Measurements from ENCODE around the gene A1BG. TPM values are rescaled to one million over a fixed set of nuclear protein-coding genes. Genes with fewer than 3 reads are reported as not detected.

Gene A1BG
- total and polyA plus RNA-seq, 2 of the 13 experiments (the other 11 are each of a cell fraction or from before 2014, with no cell fraction given), result 14.7 to 41.4 TPM

DNA sequence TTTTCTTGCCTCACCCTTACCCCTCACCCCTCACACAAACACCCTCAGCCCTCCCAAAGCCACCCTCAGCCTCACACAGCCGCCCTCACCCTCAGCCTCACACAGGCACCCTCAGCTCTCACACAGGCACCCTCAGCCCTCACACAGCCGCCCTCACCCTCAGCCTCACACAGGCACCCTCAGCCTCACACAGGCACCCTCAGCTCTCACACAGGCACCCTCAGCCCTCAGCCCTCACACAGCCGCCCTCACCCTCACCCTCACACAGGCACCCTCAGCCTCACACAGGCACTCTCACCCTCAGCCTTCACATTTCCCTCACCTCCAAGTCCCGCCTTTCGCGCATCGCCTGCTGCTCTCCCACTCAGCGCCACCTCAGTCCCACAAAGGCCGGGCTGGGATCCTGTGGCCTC is 26.8 kb downstream of the A1BG start (continued):
- TF ChIP-seq CCDC6 (CRISPR knock-in tag; IDR thresholded peaks at IDR 0.05), result no peak
- no peak for TF ChIP-seq ZNF496 (CRISPR knock-in tag; IDR thresholded peaks at IDR 0.05; ENCODE audit: insufficient replicate concordance)
- TF ChIP-seq, protein P1, sequence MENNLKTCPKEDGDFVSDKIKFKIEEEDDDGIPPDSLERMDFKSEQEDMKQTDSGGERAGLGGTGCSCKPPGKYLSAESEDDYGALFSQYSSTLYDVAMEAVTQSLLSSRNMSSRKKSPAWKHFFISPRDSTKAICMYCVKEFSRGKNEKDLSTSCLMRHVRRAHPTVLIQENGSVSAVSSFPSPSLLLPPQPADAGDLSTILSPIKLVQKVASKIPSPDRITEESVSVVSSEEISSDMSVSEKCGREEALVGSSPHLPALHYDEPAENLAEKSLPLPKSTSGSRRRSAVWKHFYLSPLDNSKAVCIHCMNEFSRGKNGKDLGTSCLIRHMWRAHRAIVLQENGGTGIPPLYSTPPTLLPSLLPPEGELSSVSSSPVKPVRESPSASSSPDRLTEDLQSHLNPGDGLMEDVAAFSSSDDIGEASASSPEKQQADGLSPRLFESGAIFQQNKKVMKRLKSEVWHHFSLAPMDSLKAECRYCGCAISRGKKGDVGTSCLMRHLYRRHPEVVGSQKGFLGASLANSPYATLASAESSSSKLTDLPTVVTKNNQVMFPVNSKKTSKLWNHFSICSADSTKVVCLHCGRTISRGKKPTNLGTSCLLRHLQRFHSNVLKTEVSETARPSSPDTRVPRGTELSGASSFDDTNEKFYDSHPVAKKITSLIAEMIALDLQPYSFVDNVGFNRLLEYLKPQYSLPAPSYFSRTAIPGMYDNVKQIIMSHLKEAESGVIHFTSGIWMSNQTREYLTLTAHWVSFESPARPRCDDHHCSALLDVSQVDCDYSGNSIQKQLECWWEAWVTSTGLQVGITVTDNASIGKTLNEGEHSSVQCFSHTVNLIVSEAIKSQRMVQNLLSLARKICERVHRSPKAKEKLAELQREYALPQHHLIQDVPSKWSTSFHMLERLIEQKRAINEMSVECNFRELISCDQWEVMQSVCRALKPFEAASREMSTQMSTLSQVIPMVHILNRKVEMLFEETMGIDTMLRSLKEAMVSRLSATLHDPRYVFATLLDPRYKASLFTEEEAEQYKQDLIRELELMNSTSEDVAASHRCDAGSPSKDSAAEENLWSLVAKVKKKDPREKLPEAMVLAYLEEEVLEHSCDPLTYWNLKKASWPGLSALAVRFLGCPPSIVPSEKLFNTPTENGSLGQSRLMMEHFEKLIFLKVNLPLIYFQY (CRISPR knock-in tag; IDR thresholded peaks at IDR 0.05; ENCODE audit: borderline replicate concordance), result no peak
- no peak for TF ChIP-seq IKZF4 (CRISPR knock-in tag; IDR thresholded peaks at IDR 0.05; ENCODE audit: borderline replicate concordance, low read depth, not compliant biosample characterization)
- TF ChIP-seq BRCA1 (CRISPR knock-in tag; IDR thresholded peaks at IDR 0.05), result 0 out of 2 replicates have a peak, but pooled peaks have one; percentile 59
- TF ChIP-seq, protein P2, sequence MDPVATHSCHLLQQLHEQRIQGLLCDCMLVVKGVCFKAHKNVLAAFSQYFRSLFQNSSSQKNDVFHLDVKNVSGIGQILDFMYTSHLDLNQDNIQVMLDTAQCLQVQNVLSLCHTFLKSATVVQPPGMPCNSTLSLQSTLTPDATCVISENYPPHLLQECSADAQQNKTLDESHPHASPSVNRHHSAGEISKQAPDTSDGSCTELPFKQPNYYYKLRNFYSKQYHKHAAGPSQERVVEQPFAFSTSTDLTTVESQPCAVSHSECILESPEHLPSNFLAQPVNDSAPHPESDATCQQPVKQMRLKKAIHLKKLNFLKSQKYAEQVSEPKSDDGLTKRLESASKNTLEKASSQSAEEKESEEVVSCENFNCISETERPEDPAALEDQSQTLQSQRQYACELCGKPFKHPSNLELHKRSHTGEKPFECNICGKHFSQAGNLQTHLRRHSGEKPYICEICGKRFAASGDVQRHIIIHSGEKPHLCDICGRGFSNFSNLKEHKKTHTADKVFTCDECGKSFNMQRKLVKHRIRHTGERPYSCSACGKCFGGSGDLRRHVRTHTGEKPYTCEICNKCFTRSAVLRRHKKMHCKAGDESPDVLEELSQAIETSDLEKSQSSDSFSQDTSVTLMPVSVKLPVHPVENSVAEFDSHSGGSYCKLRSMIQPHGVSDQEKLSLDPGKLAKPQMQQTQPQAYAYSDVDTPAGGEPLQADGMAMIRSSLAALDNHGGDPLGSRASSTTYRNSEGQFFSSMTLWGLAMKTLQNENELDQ (CRISPR knock-in tag; IDR thresholded peaks at IDR 0.05; ENCODE audit: borderline replicate concordance), result no peak
- TF ChIP-seq, protein P3, sequence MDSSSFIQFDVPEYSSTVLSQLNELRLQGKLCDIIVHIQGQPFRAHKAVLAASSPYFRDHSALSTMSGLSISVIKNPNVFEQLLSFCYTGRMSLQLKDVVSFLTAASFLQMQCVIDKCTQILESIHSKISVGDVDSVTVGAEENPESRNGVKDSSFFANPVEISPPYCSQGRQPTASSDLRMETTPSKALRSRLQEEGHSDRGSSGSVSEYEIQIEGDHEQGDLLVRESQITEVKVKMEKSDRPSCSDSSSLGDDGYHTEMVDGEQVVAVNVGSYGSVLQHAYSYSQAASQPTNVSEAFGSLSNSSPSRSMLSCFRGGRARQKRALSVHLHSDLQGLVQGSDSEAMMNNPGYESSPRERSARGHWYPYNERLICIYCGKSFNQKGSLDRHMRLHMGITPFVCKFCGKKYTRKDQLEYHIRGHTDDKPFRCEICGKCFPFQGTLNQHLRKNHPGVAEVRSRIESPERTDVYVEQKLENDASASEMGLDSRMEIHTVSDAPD (CRISPR knock-in tag; IDR thresholded peaks at IDR 0.05), result 0 out of 2 replicates have a peak, but pooled peaks have one; percentile 36
- TF ChIP-seq SMYD3 (CRISPR knock-in tag; IDR thresholded peaks at IDR 0.05), result peak; percentile 62; the same call in 1 of the 2 replicates
- TF ChIP-seq ZNF430 (CRISPR knock-in tag; IDR thresholded peaks at IDR 0.05), result no peak
- TF ChIP-seq PLRG1 (conservative IDR thresholded peaks at IDR 0.05), result no peak
- TF ChIP-seq, protein P4, sequence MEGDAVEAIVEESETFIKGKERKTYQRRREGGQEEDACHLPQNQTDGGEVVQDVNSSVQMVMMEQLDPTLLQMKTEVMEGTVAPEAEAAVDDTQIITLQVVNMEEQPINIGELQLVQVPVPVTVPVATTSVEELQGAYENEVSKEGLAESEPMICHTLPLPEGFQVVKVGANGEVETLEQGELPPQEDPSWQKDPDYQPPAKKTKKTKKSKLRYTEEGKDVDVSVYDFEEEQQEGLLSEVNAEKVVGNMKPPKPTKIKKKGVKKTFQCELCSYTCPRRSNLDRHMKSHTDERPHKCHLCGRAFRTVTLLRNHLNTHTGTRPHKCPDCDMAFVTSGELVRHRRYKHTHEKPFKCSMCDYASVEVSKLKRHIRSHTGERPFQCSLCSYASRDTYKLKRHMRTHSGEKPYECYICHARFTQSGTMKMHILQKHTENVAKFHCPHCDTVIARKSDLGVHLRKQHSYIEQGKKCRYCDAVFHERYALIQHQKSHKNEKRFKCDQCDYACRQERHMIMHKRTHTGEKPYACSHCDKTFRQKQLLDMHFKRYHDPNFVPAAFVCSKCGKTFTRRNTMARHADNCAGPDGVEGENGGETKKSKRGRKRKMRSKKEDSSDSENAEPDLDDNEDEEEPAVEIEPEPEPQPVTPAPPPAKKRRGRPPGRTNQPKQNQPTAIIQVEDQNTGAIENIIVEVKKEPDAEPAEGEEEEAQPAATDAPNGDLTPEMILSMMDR (CRISPR knock-in tag; IDR thresholded peaks at IDR 0.05), result peak; percentile 28; the same call in 1 of the 2 replicates
- no peak for TF ChIP-seq ZNF441 (CRISPR knock-in tag; IDR thresholded peaks at IDR 0.05; ENCODE audit: borderline replicate concordance)
- TF ChIP-seq, protein P5, sequence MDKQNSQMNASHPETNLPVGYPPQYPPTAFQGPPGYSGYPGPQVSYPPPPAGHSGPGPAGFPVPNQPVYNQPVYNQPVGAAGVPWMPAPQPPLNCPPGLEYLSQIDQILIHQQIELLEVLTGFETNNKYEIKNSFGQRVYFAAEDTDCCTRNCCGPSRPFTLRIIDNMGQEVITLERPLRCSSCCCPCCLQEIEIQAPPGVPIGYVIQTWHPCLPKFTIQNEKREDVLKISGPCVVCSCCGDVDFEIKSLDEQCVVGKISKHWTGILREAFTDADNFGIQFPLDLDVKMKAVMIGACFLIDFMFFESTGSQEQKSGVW (CRISPR knock-in tag; IDR thresholded peaks at IDR 0.05; ENCODE audit: borderline replicate concordance), result no peak
- TF ChIP-seq ZNF792 (CRISPR knock-in tag; IDR thresholded peaks at IDR 0.05), result no peak
- 0 out of 2 replicates have a peak, but pooled peaks have one; percentile 34 for TF ChIP-seq ZNF431 (CRISPR knock-in tag; IDR thresholded peaks at IDR 0.05; ENCODE audit: borderline replicate concordance, low read depth)
- no peak for TF ChIP-seq ZNF891 (CRISPR knock-in tag; IDR thresholded peaks at IDR 0.05)
- TF ChIP-seq CAMTA2 (CRISPR knock-in tag; IDR thresholded peaks at IDR 0.05; ENCODE audit: borderline replicate concordance), result 0 out of 2 replicates have a peak, but pooled peaks have one; percentile 70
- no peak for TF ChIP-seq ZNF747 (CRISPR knock-in tag; IDR thresholded peaks at IDR 0.05; ENCODE audit: borderline replicate concordance)
- no peak for TF ChIP-seq ZNF263 (CRISPR knock-in tag; IDR thresholded peaks at IDR 0.05)
- TF ChIP-seq GPN1 (CRISPR knock-in tag; IDR thresholded peaks at IDR 0.05; ENCODE audit: borderline replicate concordance), result no peak
